ENCODE results near the gene GLP2R. TPM values are rescaled to one million over a fixed set of nuclear protein-coding genes. Genes with fewer than 3 reads are reported as not detected.
"Not testable (repeated sequence)": the region's sequence is repeated elsewhere in the genome, so short reads cannot be mapped to it uniquely, and the experiment has no call there.

Gene GLP2R, protein sequence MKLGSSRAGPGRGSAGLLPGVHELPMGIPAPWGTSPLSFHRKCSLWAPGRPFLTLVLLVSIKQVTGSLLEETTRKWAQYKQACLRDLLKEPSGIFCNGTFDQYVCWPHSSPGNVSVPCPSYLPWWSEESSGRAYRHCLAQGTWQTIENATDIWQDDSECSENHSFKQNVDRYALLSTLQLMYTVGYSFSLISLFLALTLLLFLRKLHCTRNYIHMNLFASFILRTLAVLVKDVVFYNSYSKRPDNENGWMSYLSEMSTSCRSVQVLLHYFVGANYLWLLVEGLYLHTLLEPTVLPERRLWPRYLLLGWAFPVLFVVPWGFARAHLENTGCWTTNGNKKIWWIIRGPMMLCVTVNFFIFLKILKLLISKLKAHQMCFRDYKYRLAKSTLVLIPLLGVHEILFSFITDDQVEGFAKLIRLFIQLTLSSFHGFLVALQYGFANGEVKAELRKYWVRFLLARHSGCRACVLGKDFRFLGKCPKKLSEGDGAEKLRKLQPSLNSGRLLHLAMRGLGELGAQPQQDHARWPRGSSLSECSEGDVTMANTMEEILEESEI
- total RNA-seq = not detected

DNA sequence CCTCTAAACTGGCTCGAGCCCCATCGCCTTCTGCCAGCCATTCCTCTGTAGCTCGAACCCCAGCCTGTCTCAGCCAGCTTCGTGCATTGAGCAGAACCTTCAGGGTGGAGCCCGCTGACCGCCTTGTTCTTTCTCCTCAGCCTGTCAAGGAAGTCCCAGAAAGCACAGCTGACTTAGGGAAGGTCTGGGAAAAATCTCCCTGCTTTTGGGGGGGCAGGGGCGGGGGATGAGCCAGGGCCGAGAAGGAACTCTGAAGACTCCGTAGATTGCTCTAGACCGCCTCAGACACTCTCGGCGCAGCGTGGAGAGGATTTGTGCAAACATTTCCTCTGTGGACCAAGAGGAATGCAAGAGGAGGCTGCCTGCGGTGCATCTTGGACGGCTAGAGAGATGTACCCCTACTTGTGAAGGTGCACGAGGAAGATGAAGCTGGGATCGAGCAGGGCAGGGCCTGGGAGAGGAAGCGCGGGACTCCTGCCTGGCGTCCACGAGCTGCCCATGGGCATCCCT is at the start of gene GLP2R:
GLP2R (plus strand) TSS at position 284 of the 510 bp plus-strand sequence; CDS start at position 424, 140 bp downstream.
- TF ChIP-seq, protein P1, sequence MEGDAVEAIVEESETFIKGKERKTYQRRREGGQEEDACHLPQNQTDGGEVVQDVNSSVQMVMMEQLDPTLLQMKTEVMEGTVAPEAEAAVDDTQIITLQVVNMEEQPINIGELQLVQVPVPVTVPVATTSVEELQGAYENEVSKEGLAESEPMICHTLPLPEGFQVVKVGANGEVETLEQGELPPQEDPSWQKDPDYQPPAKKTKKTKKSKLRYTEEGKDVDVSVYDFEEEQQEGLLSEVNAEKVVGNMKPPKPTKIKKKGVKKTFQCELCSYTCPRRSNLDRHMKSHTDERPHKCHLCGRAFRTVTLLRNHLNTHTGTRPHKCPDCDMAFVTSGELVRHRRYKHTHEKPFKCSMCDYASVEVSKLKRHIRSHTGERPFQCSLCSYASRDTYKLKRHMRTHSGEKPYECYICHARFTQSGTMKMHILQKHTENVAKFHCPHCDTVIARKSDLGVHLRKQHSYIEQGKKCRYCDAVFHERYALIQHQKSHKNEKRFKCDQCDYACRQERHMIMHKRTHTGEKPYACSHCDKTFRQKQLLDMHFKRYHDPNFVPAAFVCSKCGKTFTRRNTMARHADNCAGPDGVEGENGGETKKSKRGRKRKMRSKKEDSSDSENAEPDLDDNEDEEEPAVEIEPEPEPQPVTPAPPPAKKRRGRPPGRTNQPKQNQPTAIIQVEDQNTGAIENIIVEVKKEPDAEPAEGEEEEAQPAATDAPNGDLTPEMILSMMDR (IDR thresholded peaks at IDR 0.05) = no peak
- Histone ChIP-seq H3K9me3 (no peaks in the 10 kb centered on the region), H3K27ac (no peak within 1 kb of the TSS), H3K4me3 (no peak within 1 kb of the TSS), H3K27me3 (no peaks in the 10 kb centered on the region), H3K36me3 (no peaks in the 10 kb centered on the region), H3K4me1 (no peaks in the 10 kb centered on the region)
- DNase-seq (ENCODE audit: low spot score in 2 of 2) = no peak
- intact Hi-C loops (cut with DNase I) = no loop called here

DNA sequence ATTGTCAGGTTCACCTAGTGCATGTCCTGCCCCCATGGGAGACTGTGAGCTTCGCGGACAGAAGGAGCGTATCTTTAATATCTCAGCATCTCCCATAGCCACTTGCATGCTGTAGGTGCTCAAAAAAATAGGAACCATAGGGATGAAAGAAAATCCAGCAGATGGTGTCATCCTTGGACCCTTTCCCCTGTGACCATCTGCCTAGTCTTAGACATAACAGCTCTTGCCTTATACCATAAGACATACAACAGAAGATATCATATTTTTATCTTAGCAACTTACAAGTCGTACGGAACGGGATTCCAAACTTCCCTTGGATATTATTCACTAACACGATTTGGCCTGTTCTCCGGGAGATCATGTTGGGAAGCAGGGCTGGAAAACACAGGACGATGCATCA is 48.8 kb upstream of the GLP2R start:
- Histone ChIP-seq H3K4me3 (no peak overlapping the region), H3K27ac (no peak overlapping the region), H3K27me3 (no peaks in the 10 kb centered on the region), H3K9me3 (no peaks in the 10 kb centered on the region), H3K36me3 (no peaks in the 10 kb centered on the region), H3K4me1 (no peaks in the 10 kb centered on the region)
- DNase-seq (ENCODE audit: low spot score in 2 of 2) = no peak
- intact Hi-C loops (cut with DNase I) = no loop called here
- TF ChIP-seq, protein P1 (IDR thresholded peaks at IDR 0.05) = no peak

DNA sequence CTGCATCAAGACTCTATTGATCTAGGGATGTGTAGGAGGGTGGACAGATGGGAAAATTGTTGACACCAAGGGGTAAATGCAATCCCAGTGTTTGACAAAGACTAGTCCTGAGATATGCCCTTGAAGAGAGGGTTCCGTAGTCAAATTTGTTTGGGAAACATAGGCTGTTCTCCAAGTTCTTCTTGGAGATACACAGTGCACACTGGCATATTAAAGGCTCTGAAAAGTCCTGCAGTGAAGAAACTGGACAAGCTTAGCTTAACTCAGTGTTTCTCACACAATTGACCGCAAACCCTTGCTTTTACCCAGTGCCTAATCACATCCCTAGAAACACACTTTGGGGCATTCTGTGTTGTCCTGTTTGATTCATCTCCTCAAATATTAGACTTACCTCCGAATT is 45.2 kb upstream of the GLP2R start:
- intact Hi-C loops (cut with DNase I) = no loop called here
- no peaks in the 10 kb centered on the region for H3K27me3 ChIP-seq
- no peak overlapping the region for H3K27ac ChIP-seq
- no peaks in the 10 kb centered on the region for H3K4me1 ChIP-seq
- DNase-seq (ENCODE audit: low spot score in 2 of 2) = no peak
- H3K9me3 ChIP-seq = no peaks in the 10 kb centered on the region
- TF ChIP-seq, protein P1 (IDR thresholded peaks at IDR 0.05) = no peak
- no peaks in the 10 kb centered on the region for H3K36me3 ChIP-seq
- no peak overlapping the region for H3K4me3 ChIP-seq

DNA sequence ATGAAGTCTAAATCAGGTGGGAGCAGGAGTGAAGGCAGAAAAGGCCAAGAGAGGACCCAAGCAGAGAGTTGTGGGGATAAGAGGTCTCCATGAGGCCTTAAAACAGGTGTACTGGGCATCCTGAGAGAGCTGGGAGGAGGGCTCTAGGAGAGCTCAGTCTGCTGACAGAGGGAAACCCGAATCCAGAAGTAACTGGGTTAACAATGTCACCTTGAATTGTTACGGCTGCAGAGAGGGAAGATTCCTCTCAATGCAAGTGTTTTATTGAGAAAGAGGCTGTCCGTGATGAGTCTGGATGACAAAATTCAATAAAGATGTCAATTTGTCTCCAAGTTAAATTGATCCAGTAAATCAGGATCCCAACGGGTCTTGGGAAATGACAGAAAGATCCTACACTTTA is 42.7 kb upstream of the GLP2R start:
- H3K4me1 ChIP-seq = no peaks in the 10 kb centered on the region
- no peak for DNase-seq (ENCODE audit: low spot score in 2 of 2)
- no peaks in the 10 kb centered on the region for H3K27me3 ChIP-seq
- no peaks in the 10 kb centered on the region for H3K36me3 ChIP-seq
- H3K9me3 ChIP-seq = no peaks in the 10 kb centered on the region
- H3K27ac ChIP-seq = no peak overlapping the region
- no peak overlapping the region for H3K4me3 ChIP-seq
- TF ChIP-seq, protein P1 (IDR thresholded peaks at IDR 0.05) = no peak
- intact Hi-C loops (cut with DNase I) = no loop called here

DNA sequence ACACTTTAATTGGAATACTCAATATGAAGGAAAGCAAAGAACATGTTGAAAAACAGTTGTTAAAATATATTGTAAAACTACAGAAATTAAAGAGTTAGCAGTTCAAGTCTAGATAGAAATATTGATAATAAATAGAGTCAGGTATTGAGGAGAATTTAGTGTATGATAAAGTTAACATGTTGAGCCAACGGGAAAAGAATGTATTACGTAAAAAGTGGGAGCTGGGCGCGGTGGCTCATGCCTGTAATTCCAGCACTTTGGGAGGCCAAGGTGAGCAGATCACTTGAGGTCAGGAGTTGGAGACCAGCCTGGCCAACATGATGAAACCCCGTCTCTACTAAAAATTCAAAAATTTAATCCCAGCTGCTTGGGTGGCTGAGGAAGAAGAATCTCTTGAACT is 42.3 kb upstream of the GLP2R start:
- H3K9me3 ChIP-seq; H3K36me3 ChIP-seq; H3K27me3 ChIP-seq; H3K4me1 ChIP-seq; DNase-seq (ENCODE audit: low spot score in 2 of 2); H3K27ac ChIP-seq; intact Hi-C loops (cut with DNase I); H3K4me3 ChIP-seq: not testable (repeated sequence)

DNA sequence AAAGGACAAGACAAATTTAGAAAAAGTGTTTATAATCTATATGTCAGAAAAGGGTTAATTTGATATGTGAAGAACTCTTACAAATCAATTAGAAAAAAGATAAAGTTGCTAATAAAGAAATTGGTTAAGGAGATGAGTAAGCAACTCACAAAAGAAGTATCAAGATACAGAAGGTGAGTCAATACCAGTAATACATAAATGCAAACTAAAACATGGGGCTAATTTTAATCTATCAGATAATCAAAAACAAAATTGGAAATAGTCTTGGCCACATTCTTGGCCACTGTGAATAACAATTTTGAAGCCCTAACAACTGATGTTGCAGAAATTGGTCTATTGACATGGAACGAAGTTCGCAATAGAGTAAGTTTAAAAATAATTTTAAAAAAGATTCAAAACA is 41.2 kb upstream of the GLP2R start:
- Histone ChIP-seq H3K27ac (no peak overlapping the region), H3K4me1 (no peaks in the 10 kb centered on the region), H3K9me3 (no peaks in the 10 kb centered on the region), H3K27me3 (no peaks in the 10 kb centered on the region), H3K4me3 (no peak overlapping the region), H3K36me3 (no peaks in the 10 kb centered on the region)
- DNase-seq (ENCODE audit: low spot score in 2 of 2) = no peak
- intact Hi-C loops (cut with DNase I) = no loop called here
- TF ChIP-seq, protein P1 (IDR thresholded peaks at IDR 0.05) = no peak
